GM19035 (cell line): ENCODE measurements around the gene HOXB4.

ENCODE experiments used
- ATAC-seq: cut with Tn5 transposase; IDR thresholded peaks from one replicate; pipeline ENCODE4 v1.9.1; 2021; ENCODE audit not compliant: unreplicated experiment

Gene HOXB4

DNA sequence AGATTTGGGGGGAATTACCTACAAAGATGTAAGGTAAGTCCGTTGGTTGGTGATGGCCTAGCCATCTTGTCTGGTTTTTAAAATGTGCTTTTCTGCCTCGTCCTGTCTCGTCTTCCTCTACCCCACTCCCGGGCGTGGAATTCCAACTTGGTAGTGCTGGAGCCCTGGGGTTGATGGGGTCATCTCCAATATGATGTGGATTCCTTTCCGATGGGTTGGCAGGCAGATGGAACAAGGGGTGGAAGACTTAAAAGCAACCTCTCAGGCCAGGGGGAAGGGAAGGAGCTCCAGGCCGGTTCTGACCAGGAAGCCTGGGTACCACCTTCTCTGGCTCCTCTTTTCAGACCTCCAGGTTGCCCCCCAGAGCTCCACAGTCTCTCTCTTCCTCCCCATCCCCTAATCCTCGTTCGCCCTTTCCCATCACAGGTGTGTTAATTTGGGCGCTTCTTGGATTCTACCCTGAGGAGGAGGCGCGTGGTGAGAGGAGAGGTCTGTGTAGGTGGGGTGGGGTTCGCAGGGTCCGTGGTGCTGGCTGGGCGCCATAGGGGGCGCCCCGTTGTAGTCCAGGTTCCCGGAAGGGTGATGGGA lies 28.1 kb downstream of the HOXB4 start:
- ATAC-seq, result no peak

- no peak for ATAC-seq
These were observed 28.9 kb downstream of the HOXB4 start for GRCh38 chr17:48549281-48549630.

DNA sequence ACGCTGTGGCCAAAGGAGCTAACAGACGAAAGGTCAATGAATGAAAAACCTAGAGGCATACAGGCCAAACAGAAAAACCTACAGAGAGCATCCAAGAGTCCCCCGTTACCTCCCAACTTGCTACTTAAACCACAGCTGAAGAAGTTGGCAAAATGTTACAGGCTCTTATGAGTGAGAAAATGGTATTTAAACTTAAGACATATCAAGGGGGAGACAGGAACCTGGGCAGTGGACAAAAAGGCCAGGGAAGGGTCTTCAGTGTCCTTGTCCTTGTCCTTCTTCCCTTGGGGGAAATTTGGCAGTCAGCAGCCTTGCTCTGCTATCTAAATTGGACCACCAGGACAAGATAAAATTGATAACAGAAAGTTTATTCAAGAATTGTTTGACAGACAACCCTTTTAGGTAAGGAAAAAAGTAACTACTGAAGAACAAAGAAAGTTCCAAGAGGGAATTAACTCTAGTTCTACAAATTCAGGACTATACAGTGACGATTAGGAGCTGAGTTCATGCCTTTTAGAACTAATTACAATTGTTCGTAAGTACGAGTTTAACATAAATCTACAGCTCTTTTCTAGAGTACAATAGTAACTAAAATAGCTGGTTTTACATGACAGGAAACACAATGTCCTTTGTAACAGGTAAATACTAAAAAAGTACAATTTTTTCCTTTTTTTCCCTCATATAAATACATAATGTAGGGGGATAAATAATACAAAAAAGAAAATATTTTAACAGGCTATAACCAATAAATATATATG lies 29.4 kb downstream of the HOXB4 start:
- no peak for ATAC-seq

DNA sequence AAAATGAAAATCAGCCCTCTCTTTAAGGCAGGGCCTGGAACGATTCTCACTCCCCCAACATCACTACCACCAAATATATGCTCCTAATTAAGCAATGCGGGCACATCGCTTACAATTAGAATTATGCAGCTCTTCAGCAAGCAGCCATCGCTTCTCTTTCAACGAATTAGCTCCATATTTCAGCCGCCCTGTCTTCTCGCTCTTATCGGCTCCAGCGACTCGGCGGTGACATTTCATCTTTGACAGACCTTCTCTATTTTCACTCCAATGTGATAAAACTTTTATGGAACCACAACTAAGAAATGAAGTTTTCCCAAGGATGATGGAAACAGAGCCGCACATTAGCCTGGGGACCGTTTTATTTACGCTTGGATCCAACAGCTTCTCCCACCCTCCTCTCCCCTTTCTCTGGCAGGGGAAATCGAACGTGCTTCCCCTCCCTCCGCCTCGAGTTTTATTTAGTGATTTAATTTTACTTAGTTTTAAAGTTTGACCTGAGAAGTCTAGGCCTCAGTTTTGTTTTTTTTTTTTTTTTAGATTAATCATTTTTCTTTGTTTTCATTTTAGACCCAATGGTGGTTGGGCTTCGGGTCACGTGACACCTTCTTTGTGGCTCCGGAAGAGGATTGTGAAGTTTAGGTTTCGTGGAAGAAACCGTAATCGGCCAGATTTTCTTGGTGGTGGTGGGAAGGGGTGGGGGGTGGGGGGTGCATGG lies 30.2 kb downstream of the HOXB4 start:
- ATAC-seq, result no peak

DNA sequence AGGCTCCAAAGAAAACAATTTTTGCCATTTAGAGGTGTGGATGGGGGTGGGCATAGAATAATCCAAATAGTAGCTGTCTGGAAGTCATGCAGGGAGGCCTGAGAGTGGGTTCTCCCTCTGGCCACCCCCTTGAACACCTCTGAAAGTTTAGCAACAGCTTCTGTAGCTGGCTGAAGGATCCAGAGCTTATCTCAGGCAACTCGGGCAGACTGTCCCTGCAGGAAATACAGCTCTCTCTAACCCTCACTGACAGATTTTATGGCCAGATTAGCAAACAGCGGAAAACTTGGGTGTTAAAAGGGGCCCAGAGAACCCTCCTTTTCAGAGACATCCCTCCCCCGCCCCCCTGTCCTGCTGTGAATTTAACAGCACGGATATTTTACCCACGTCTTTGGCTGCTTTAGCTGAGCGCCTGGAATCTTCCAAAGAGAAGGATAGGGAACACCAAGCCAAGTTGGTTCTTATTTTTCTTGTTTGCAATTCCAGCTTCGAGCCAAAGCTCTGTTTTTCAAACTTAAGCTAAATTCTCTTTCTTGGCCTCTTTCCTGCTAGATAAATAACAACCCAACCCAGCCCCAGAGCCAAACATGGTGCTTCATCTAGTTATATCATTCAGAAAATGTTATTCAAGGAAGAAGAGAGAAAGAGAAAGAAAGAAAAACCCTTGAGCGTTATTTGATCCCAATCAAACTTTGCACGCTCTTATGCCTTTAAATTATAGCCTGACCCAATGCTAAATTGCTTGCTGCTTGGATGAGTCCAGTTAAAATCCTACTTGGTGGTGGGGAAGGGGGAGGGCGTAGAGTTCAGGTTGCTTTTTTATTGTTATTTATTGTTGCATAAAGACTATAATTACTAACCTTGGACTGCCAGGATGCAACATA lies 31.0 kb downstream of the HOXB4 start:
- ATAC-seq, result no peak

GRCh38 chr17:48546137-48546923 lies 31.8 kb downstream of the HOXB4 start:
- no peak for ATAC-seq

- no peak for ATAC-seq
These were observed 32.6 kb downstream of the HOXB4 start for GRCh38 chr17:48545539-48545938.

GRCh38 chr17:48545022-48545375 lies 33.2 kb downstream of the HOXB4 start, which contains the start of gene HOXB2:
HOXB2 (minus strand) TSS chr17:48545109; CDS start chr17:48544911, 198 bp downstream.
- ATAC-seq, result no peak

GRCh38 chr17:48544349-48545021 lies 33.7 kb downstream of the HOXB4 start:
- ATAC-seq, result no peak

GRCh38 chr17:48543854-48544348 lies 34.2 kb downstream of the HOXB4 start:
- no peak for ATAC-seq

- ATAC-seq, result no peak
These were observed 34.9 kb downstream of the HOXB4 start for GRCh38 chr17:48543107-48543853.

DNA sequence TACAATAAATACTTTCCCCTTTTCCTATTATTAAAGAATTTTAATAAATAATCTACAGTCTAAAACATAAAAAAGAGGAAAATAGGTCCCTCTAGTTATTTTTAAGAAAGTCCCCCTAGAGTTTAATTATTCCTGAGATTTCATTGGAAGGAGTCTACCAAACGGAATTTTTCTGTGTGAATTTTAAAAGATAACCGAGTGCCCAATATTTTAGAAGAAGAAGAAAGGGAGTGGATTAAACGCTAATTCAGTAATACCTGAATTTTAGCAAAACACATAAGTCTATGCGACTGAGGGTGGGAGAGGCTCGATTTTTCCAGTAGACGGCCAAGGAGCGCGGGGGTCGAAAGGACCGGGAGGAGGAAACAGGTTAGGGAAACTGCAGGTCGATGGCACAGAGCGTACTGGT lies 35.4 kb downstream of the HOXB4 start:
- no peak for ATAC-seq

DNA sequence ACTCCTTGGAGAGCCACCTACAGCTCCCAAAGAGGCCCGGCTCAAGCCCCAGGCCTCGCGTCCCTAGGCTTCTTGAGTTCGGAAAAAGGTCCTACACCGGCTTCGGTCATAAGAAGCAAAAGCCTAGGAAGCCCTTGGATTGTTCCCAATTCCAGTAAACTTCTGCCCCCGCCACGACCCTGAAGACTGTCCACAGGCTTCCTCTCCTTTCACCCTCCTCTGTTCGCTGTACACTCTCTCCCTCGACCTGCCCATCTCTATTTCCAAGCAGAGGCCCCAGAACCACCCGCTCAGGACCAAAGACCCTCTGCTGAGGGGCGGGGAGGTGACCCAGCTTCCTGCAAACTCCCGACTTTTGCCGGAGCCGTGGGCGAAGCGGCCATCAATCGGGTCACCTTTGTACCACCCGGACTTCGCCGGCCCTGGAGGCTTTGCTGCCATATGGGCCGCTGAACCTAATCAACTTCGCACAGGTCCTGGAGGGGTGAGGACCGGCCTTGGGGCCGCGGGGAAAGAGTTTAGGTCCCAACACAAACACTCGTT lies 36.0 kb downstream of the HOXB4 start:
- ATAC-seq, result no peak

GRCh38 chr17:48541577-48542113 lies 36.5 kb downstream of the HOXB4 start:
- ATAC-seq, result no peak

DNA sequence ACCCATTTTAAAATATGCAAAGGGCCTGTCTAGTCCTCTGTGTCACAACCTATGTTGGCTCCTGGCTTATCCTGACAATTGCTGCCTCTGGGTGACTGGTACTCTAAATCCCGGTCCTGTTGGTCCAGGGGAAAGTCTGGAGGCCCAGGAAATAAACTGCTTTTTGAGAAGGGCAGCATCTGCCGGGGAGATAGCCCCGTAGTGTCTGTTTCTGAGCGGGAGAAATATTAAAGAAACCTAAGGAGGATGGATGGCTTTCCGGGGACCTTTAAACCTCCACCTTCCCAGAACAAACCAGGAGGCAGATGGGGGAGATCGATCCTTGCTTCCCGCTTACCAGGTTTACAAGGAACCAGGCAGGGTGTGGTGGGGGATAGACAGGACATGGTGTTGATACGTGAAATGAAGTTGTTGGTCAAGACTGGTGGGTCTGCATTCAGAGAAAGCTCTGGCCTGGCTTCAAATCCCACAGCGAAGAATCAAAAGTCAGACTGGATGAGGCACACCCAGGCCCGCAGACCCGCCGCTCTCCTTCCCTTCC lies 37.0 kb downstream of the HOXB4 start:
- no peak for ATAC-seq

GRCh38 chr17:48540213-48540612 lies 37.9 kb downstream of the HOXB4 start:
- ATAC-seq, result no peak

DNA sequence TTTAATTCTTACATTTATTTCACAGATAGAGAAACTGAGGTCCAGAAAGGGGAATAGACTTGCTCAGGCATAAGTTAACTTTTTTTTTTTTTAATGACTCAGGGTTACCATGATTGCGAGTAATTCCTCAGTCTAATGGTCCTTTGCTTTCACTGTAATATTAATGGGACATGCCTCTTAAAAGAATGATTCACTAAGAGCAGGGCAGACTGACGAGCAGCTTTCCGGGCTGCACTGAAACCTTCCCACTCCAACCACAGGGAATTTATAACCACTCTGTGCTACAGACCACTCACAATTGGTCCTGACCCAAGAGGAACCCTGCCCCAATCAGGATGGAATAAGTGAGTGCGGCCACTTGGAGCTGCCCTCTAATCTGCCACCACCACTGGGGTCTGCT lies 39.0 kb downstream of the HOXB4 start:
- no peak for ATAC-seq

GRCh38 chr17:48537316-48537715 lies 40.8 kb downstream of the HOXB4 start:
- no peak for ATAC-seq
